Endothelial cell of umbilical vein (primary cell): ENCODE data around the gene PHC2.

Experiments
- CTCF ChIP-seq, 2 donors: IDR thresholded peaks; 1 replicate in 1 of 2; 2 replicates in 1 of 2; pipeline ENCODE4 v1.5.1; 2011; ENCODE audit warnings: low read length in 2 of 2, mild to moderate bottlenecking in 2 of 2, moderate library complexity in 2 of 2, control low read depth in 1 of 2, inconsistent platforms in 1 of 2, low read depth in 1 of 2; ENCODE audit not compliant: insufficient read depth in 1 of 2; ENCODE audit errors: extremely low read depth in 1 of 2
- EZH2 ChIP-seq: IDR thresholded peaks from 2 replicates; pipeline ENCODE4 v1.6.1; 2012; ENCODE audit warnings: borderline replicate concordance, low read depth, mild to moderate bottlenecking, moderate library complexity, low read length, inconsistent platforms; ENCODE audit not compliant: severe bottlenecking
- FOS ChIP-seq: IDR thresholded peaks from 2 replicates; pipeline ENCODE4 v1.6.1; 2011; ENCODE audit warnings: mild to moderate bottlenecking, low read length, moderate library complexity, borderline replicate concordance; ENCODE audit not compliant: insufficient read depth
- GATA2 ChIP-seq: IDR thresholded peaks from 2 replicates; pipeline ENCODE4 v1.7.0; 2011; ENCODE audit warnings: low read depth, mild to moderate bottlenecking, moderate library complexity, mixed read lengths, low read length; ENCODE audit not compliant: insufficient read length, insufficient read depth
- MAX ChIP-seq: IDR thresholded peaks from 2 replicates; pipeline ENCODE4 v1.6.1; 2011; ENCODE audit not compliant: insufficient read depth, insufficient read length
- MYC ChIP-seq: IDR thresholded peaks from one replicate; pipeline ENCODE4 v1.6.1; 2011; ENCODE audit warnings: mild to moderate bottlenecking, low read depth, low read length
- POLR2A ChIP-seq: IDR thresholded peaks from 2 replicates; pipeline ENCODE4 v1.6.1; 2012; ENCODE audit warnings: low read depth, mild to moderate bottlenecking, control low read depth, low read length
- POLR2AphosphoS5 ChIP-seq: IDR thresholded peaks from 2 replicates; pipeline ENCODE4 v1.6.1; 2012; ENCODE audit warnings: low read depth, mild to moderate bottlenecking, control low read depth, low read length, moderate library complexity; ENCODE audit not compliant: insufficient read depth

- no peak for TF ChIP-seq CTCF (IDR thresholded peaks at IDR 0.05; ENCODE audit: extremely low read depth in 1 of 2, insufficient read depth in 1 of 2, low read depth in 1 of 2, low read length in 2 of 2)
- TF ChIP-seq GATA2 = no peak
- TF ChIP-seq POLR2A = no peak
- no peak for TF ChIP-seq EZH2
- no peak for TF ChIP-seq POLR2AphosphoS5
- no peak for TF ChIP-seq MAX
- TF ChIP-seq MYC = no peak
- TF ChIP-seq FOS = no peak
These were observed 33.8 kb downstream of the PHC2 start for GRCh38 chr1:33397125-33397506.
